GM12864 (cell line): ENCODE results near the gene RPRD1A.

Experiments
- DNase-seq: peaks from one replicate; pipeline ENCODE4 v3.0.0-alpha.2; 2011; ENCODE audit warnings: low read depth
- H3K4me3 ChIP-seq: 2 replicates; pipeline ENCODE4 v1.5.1; 2011; ENCODE audit warnings: mild to moderate bottlenecking, low read depth, low read length, control low read depth
- CTCF ChIP-seq: IDR thresholded peaks from 2 replicates; pipeline ENCODE4 v1.5.1; 2011; ENCODE audit warnings: low read depth, mild to moderate bottlenecking, moderate library complexity, low read length, control low read depth, inconsistent platforms; ENCODE audit errors: missing control alignments

The RPRD1A gene

GRCh38 chr18:36012891-36013290 is 54.5 kb downstream of the RPRD1A start:
- no peak for DNase-seq

GRCh38 chr18:36009214-36009613 is 58.1 kb downstream of the RPRD1A start:
- no peak overlapping the region for H3K4me3 ChIP-seq
- no peak for DNase-seq
- no peak for TF ChIP-seq CTCF

More at GRCh38 chr18:36012891-36013290, 54.5 kb downstream of the RPRD1A start:
- no peak overlapping the region for H3K4me3 ChIP-seq
- TF ChIP-seq CTCF = no peak

- no peak for TF ChIP-seq CTCF
- no peak overlapping the region for H3K4me3 ChIP-seq
- DNase-seq = no peak
Measured at GRCh38 chr18:36006997-36007396, 60.4 kb downstream of the RPRD1A start.

- no peak for DNase-seq
Measured at GRCh38 chr18:35999925-36000324, 67.4 kb downstream of the RPRD1A start.

GRCh38 chr18:35998967-35999366 is 68.4 kb downstream of the RPRD1A start:
- peak; percentile 30 for TF ChIP-seq CTCF
- DNase-seq = no peak
- no peak overlapping the region for H3K4me3 ChIP-seq

More at GRCh38 chr18:35999925-36000324, 67.4 kb downstream of the RPRD1A start:
- no peak for TF ChIP-seq CTCF
- H3K4me3 ChIP-seq = no peak overlapping the region

GRCh38 chr18:35993013-35993412 is 74.3 kb downstream of the RPRD1A start:
- H3K4me3 ChIP-seq = no peak overlapping the region
- no peak for TF ChIP-seq CTCF
- DNase-seq = no peak

GRCh38 chr18:35991696-35992095 is 75.7 kb downstream of the RPRD1A start:
- TF ChIP-seq CTCF = no peak
- DNase-seq = no peak
- no peak overlapping the region for H3K4me3 ChIP-seq
